HG03442 (cell line): Measurements from ENCODE around the gene CPT1A.

Experiments
- ATAC-seq: cut with Tn5 transposase; IDR thresholded peaks from one replicate; pipeline ENCODE4 v1.9.1; 2021; ENCODE audit warnings: mild to moderate bottlenecking, moderate library complexity; ENCODE audit not compliant: unreplicated experiment

CPT1A gene

GRCh38 chr11:68763181-68763721 lies 78.5 kb downstream of the CPT1A start:
- ATAC-seq = no peak

GRCh38 chr11:68762481-68762880 lies 79.2 kb downstream of the CPT1A start:
- no peak for ATAC-seq

DNA sequence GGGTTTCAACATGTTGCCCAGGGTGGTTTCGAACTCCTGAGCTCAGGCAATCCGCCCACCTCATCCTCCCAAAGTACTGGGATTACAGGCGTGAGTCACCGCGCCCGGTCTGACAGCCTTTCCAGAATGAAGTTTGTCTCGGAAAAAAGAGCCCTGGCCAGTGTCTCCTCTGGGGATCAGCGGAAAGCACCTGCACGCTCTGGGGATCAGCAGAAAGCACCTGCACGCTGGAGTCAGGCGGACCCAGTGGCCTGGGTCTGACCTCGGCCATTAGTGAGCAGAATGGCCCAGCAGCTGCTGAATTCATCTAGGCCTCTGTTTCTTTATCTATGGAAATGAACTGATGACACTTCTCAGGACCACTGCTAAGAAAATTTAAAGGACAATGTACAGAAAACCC lies 79.9 kb downstream of the CPT1A start:
- no peak for ATAC-seq

GRCh38 chr11:68759991-68760390 lies 81.7 kb downstream of the CPT1A start:
- no peak for ATAC-seq

DNA sequence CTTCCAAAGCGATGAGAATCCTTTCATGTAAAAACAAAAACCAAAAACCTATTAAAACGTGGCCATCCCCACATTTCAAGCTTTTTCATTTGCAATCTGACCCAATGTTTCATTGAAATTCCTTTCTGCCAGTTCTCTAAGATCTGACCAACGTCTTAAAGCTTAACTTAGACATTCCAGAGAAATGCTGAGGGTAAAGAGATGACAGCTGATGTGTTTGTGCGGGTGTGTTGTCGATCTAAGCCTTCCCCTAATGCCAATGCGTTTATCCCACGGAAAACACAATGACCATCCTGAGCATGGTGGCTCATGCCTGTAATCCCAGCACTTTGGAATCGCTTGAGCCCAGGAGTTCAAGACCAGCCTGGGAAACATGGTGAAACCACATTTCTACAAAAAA lies 84.0 kb downstream of the CPT1A start:
- ATAC-seq = no peak

- no peak for ATAC-seq
Measured at GRCh38 chr11:68756171-68756766, 85.4 kb downstream of the CPT1A start.

GRCh38 chr11:68753300-68753699 lies 88.4 kb downstream of the CPT1A start:
- ATAC-seq = no peak

GRCh38 chr11:68751331-68751856 lies 90.3 kb downstream of the CPT1A start, which contains the start of gene TESMIN:
TESMIN (minus strand) TSS chr11:68751520; CDS start chr11:68750660, 860 bp downstream.
- ATAC-seq = no peak

DNA sequence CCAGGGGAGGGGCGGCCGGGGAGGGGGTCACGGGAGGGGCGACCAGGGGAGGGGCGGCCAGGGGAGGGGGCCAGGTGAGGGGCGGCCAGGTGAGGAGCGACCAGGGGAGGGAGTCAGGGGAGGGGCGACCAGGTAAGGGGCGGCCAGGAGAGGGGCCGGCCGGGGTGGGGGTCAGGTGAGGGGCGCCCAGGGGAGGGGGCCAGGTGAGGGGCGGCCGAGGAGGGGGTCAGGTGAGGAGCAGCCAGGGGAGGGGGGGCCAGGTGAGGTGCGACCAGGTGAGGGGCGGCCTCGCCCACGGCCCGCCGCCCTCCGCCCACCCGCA lies 90.8 kb downstream of the CPT1A start:
- ATAC-seq = no peak

DNA sequence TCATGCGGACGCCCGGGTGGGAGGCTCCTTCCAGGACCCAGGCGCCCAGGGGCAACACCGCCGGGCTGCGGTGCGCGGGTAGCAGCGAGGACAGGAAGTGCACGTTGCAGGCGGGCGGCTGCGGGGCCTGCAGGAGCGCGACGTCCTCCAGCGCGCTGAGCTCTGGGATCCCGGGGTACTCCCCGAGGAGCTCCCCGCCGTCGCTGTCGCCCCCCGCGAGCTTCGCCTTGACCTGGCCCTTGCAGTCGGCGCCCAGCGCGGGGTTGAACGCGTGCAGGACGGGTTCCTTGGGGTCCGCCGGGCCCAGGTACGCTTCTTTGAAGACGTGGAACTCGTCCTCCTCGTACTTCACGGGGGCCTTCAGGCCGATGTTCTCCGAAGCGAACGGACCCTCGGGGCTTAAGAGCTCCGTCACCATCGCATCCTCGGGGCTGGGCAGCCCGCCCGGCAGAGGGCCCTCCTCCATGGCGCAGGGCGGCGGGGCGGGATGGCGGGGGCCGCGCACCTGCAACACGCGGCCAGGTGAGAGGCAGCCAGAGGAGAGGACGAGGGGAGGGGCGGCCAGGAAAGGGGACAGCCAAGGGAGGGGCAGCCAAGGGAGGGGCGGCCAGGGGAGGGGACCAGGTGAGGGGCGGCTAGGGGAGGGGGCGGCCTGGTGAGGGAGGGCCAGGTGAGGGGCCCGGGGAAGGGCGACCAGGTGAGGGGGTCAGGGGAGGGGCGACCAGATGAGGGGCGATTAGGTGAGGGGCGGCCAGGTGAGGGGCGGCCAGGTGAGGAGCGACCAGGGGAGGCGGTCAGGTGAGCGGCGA lies 91.3 kb downstream of the CPT1A start:
- no peak for ATAC-seq

- no peak for ATAC-seq
Measured at GRCh38 chr11:68749229-68750123, 92.2 kb downstream of the CPT1A start.

GRCh38 chr11:68748061-68748460 lies 93.7 kb downstream of the CPT1A start:
- no peak for ATAC-seq

DNA sequence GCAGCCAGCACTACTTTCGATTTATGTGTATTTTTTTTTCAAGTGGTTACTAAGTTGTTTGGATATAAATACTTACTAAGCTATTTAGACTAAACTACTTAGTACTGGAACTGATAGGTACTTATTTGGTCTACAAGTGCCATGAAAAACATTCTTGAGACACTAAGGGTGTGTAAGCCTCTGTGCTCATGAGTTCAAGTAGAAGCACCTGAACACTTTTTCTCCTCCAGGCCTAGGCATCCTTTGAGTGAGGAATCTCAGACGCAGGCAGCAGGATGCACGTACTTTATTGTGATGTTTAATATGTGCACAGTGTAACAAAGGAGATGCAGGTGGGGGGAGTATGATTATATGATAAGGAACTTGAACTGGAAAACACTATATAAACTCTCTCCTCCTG lies 98.2 kb downstream of the CPT1A start:
- ATAC-seq = no peak

DNA sequence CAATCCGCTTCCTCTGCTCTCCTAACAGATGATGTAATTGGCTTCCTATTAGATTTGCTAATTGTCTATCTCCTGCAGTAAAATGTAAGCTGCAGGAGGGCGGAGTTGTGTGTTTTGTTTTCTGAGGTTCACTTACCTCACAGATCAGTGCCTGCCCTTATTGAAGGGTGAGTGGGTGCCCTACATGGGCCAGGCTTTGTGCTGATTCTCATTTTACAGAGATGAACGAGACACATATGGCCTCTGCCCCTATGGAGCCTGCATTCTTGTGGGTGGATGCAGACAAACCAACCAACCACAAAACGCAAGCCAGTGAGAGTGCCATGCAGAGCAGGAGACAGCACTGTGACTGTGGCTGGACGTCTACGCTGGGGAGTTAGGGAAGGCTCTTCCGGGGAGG lies 100.3 kb downstream of the CPT1A start:
- no peak for ATAC-seq

DNA sequence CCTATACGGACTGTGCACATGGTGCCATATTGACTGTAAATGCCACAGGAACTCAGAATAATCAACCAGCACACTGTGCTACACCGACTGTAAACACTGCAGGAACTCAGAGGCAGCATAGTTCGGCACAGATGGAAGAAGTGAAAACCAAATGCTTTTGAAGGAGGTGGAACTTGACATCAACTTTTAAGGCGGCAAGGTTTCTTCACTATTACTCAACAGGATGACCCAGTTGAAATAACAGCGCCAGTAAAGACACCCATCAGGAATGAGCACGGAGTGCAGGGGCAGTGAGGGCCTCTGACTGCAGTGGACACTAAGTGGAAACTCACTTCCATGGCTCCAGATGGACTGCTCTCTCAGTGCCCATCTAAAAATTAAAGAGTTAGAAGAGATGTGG lies 106.1 kb downstream of the CPT1A start:
- no peak for ATAC-seq

- ATAC-seq = no peak
Measured at GRCh38 chr11:68735125-68735524, 106.6 kb downstream of the CPT1A start.

- no peak for ATAC-seq
Measured at GRCh38 chr11:68734111-68734510, 107.6 kb downstream of the CPT1A start.

DNA sequence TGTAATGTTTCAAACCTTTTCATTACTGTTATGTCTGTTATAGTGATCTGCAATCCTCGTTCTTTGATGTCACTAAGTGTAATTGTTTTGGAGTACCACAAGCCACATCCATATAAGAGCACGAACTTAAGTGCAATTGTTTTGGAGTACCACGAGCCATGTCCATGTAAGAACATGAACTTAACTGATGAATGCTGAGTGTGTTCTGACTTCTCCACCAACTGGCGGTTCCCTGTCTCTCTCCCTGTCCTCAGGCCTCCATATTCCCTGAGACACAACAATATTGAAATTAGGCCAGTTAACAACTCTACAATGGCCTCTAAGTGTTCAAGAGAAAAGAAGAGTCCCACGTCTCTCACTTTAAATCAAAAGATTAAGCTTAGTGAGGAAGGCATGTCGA lies 113.9 kb downstream of the CPT1A start:
- no peak for ATAC-seq

DNA sequence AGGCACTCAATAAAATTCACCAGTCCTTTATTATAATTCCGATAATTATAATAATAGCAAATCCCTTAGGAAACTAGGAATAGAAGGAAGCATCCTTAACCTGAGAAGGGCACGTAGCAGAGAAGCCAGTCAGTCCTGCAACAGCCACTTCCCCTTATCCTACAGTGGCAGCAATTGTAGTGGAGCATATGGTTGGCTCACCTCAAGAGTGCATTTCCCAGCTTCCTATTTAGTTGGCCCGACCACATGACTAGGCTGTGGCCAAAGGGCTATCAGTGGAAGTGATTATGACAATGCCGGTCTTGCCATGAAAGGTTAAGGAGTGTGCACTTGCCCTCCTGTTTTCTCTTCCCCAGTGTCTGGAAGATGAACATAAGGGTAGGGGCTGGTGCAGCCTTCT lies 117.4 kb downstream of the CPT1A start:
- no peak for ATAC-seq

DNA sequence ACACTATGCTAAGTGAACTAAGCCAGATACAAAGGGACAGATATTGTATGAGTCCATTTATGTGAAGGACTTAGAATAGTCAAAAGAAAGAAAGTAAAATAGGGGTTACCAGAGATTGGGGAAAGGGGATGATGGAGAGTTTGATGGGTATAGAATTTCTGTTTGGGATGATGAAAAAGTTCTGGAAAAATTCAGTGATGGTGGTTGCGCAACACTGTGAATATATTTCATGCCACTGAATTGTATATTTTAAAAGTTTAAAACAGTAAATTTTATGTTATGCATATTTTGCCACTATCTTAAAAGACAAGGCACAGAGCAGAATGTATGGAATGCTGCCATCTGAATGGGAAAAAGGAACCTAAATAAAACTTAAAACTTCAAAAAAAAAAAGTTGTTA lies 119.6 kb downstream of the CPT1A start:
- no peak for ATAC-seq

GRCh38 chr11:68721075-68721474 lies 120.6 kb downstream of the CPT1A start:
- no peak for ATAC-seq
